BJ (cell line): ENCODE data around the gene PEX6. TPM values are rescaled to one million over a fixed set of nuclear protein-coding genes. Genes with fewer than 3 reads are reported as not detected.

Experiments
- CTCF ChIA-PET: fragments of 350-600 bp; formaldehyde crosslinking; extraction: SDS; loops from one replicate; lab custom pipeline; 2021; ENCODE audit warnings: antibody characterized with exemption, inconsistent platforms; lab: Yijun Ruan, JAX
- POLR2A ChIA-PET: fragments of 300-600 bp; sonication (Branson Sonifier 250); formaldehyde crosslinking; extraction: SDS; loops from one replicate; lab custom pipeline; 2021; ENCODE audit warnings: antibody characterized with exemption; lab: Charles Lee
- DNase-seq: peaks from one replicate; pipeline ENCODE4 v3.0.0-alpha.2; 2011; ENCODE audit warnings: low read depth
- H3K27me3 ChIP-seq: 2 replicates; pipeline ENCODE4 v1.6.0; 2011; ENCODE audit warnings: low read length; ENCODE audit not compliant: control insufficient read depth, insufficient read depth
- H3K36me3 ChIP-seq: 2 replicates; pipeline ENCODE4 v1.5.1; 2011; ENCODE audit warnings: low read length; ENCODE audit not compliant: control insufficient read depth, insufficient read depth
- H3K4me3 ChIP-seq: 2 replicates; pipeline ENCODE4 v1.5.1; 2011; ENCODE audit warnings: low read depth, mild to moderate bottlenecking, control low read depth, low read length
- polyA minus RNA-seq: library from RNA; depleted of rRNA, polyadenylated mRNA; stranded (reverse); fragments of >200 nt; gene quantifications from 2 replicates; pipeline ENCODE4 v1.2.3, GENCODE V29; 2011; rRNA and poly(A)+ RNA removed
- polyA plus RNA-seq: library from polyadenylated mRNA; depleted of rRNA; stranded (reverse); fragments of >200 nt; gene quantifications from 2 replicates; pipeline ENCODE4 v1.2.3, GENCODE V29; 2011; rRNA removed
- TF ChIP-seq, protein P1 (sequence below): IDR thresholded peaks from 2 replicates; pipeline ENCODE4 v1.5.1; 2011; ENCODE audit warnings: low read depth, mild to moderate bottlenecking, control low read depth, inconsistent platforms, low read length, moderate library complexity; ENCODE audit not compliant: insufficient read depth

Gene PEX6
- polyA plus RNA-seq (2.8 and 5.6 TPM in 2 replicates), polyA minus RNA-seq (3.5 and 3.8 TPM in 2 replicates)

GRCh38 chr6:42978839-42979522, at the start of gene PEX6:
PEX6 (minus strand) TSS chr6:42979181; CDS start chr6:42979150, 31 bp downstream.
- ChIA-PET CTCF (interaction anchor here (0.9 to 3.1 kb wide), 8 partner anchors 8 to 164 kb away, joined by 3 to 14 read pairs (median 3); partner anchors contain the start of gene GNMT), POLR2A (interaction anchor here (0.6 kb wide), 2 partner anchors 11 to 839 kb away, joined by 4 to 5 read pairs; no protein-coding TSS in a partner anchor)
- DNase-seq: no peak
- TF ChIP-seq, protein P1, sequence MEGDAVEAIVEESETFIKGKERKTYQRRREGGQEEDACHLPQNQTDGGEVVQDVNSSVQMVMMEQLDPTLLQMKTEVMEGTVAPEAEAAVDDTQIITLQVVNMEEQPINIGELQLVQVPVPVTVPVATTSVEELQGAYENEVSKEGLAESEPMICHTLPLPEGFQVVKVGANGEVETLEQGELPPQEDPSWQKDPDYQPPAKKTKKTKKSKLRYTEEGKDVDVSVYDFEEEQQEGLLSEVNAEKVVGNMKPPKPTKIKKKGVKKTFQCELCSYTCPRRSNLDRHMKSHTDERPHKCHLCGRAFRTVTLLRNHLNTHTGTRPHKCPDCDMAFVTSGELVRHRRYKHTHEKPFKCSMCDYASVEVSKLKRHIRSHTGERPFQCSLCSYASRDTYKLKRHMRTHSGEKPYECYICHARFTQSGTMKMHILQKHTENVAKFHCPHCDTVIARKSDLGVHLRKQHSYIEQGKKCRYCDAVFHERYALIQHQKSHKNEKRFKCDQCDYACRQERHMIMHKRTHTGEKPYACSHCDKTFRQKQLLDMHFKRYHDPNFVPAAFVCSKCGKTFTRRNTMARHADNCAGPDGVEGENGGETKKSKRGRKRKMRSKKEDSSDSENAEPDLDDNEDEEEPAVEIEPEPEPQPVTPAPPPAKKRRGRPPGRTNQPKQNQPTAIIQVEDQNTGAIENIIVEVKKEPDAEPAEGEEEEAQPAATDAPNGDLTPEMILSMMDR: no peak
- Histone ChIP-seq H3K27me3 (no peaks in the 10 kb centered on the region), H3K36me3 (no peaks in the 10 kb centered on the region), H3K4me3 (peak within 1 kb of the TSS; percentile 72)

- TF ChIP-seq, protein P1: no peak
These were observed 47.4 kb upstream of the PEX6 start for GRCh38 chr6:43026365-43026764.

GRCh38 chr6:43024436-43024835, 45.5 kb upstream of the PEX6 start:
- POLR2A ChIA-PET: no interaction called here

More at GRCh38 chr6:43026365-43026764, 47.4 kb upstream of the PEX6 start:
- ChIA-PET POLR2A (no interaction called here), CTCF (no interaction called here)
- DNase-seq: no peak
- no peak overlapping the region for H3K4me3 ChIP-seq
- no peaks in the 10 kb centered on the region for H3K27me3 ChIP-seq
- peaks cover 28% of the 10 kb centered on the region for H3K36me3 ChIP-seq

GRCh38 chr6:43021270-43022047, 42.5 kb upstream of the PEX6 start, which contains the start of gene RRP36:
RRP36 (plus strand) TSS chr6:43021623; CDS start chr6:43021655, 32 bp downstream.
- CTCF ChIA-PET: interaction anchor here (0.7 to 1.7 kb wide), 5 partner anchors 11 to 122 kb away, joined by 3 to 7 read pairs (median 3); no protein-coding TSS in a partner anchor
- TF ChIP-seq, protein P1: no peak

More at GRCh38 chr6:43024436-43024835, 45.5 kb upstream of the PEX6 start:
- TF ChIP-seq, protein P1: no peak
- H3K36me3 ChIP-seq: peaks cover 30% of the 10 kb centered on the region
- no peaks in the 10 kb centered on the region for H3K27me3 ChIP-seq
- no peak for DNase-seq
- no peak overlapping the region for H3K4me3 ChIP-seq
- CTCF ChIA-PET: interaction anchor here (0.7 to 0.8 kb wide), 2 partner anchors 119 to 374 kb away, joined by 3 to 6 read pairs; no protein-coding TSS in a partner anchor

More at GRCh38 chr6:43021270-43022047, 42.5 kb upstream of the PEX6 start, which contains the start of gene RRP36:
- Histone ChIP-seq H3K4me3 (peak within 1 kb of the TSS; percentile 57), H3K27me3 (no peaks in the 10 kb centered on the region), H3K36me3 (peaks cover 30% of the 10 kb centered on the region)
- no peak for DNase-seq
- POLR2A ChIA-PET: no interaction called here
